ENCODE measurements around the gene DNAJB6. TPM values are rescaled to one million over a fixed set of nuclear protein-coding genes. Genes with fewer than 3 reads are reported as not detected.
A peak's percentile ranks its signal among the peaks of the same experiment; 100 is the strongest.

DNAJB6 gene
- total RNA-seq, 3 donors from 2014 or later, result 71.2 to 165 (median 75.0) TPM

- no peaks in the 10 kb centered on the region for H3K9me3 ChIP-seq
- DNase-seq (no peak), ATAC-seq (no peak)
- intact Hi-C loops (cut with DNase I, micrococcal nuclease), result no loop called here
- H3K4me3 ChIP-seq, result no peak overlapping the region
- no peaks in the 10 kb centered on the region for H3K4me1 ChIP-seq (ENCODE audit: low read depth)
- no peak for TF ChIP-seq CTCF (IDR thresholded peaks at IDR 0.05)
- H3K36me3 ChIP-seq (ENCODE audit: low read depth), result no peaks in the 10 kb centered on the region
Measured at GRCh38 chr7:157459966-157460365, 123.2 kb downstream of the DNAJB6 start.

DNA sequence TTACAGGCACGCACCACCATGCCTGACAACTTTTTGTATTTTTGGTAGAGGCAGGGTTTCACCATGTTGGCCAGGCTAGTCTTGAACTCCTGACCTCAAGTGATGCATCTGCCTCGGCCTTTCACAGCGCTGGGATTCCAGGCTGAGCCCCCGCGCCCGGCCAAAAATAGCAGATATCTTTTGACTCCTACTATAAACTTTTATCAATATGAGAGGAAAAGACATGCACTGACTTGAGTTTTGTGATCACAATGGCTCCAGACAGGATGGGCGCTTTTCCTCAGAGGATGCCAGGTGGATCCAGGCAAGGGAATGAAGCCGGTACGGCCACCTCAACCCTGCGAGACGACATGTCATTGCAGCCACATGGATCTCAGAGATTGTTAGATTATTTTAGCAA, 123.9 kb downstream of the DNAJB6 start:
- TF ChIP-seq CTCF (IDR thresholded peaks at IDR 0.05), result no peak
- Histone ChIP-seq H3K9me3 (no peaks in the 10 kb centered on the region), H3K4me3 (no peak overlapping the region), H3K36me3 (ENCODE audit: low read depth) (no peaks in the 10 kb centered on the region), H3K4me1 (ENCODE audit: low read depth) (no peaks in the 10 kb centered on the region)
- intact Hi-C loops (cut with DNase I, micrococcal nuclease), result no loop called here
- no peak for ATAC-seq
- no peak for DNase-seq

DNA sequence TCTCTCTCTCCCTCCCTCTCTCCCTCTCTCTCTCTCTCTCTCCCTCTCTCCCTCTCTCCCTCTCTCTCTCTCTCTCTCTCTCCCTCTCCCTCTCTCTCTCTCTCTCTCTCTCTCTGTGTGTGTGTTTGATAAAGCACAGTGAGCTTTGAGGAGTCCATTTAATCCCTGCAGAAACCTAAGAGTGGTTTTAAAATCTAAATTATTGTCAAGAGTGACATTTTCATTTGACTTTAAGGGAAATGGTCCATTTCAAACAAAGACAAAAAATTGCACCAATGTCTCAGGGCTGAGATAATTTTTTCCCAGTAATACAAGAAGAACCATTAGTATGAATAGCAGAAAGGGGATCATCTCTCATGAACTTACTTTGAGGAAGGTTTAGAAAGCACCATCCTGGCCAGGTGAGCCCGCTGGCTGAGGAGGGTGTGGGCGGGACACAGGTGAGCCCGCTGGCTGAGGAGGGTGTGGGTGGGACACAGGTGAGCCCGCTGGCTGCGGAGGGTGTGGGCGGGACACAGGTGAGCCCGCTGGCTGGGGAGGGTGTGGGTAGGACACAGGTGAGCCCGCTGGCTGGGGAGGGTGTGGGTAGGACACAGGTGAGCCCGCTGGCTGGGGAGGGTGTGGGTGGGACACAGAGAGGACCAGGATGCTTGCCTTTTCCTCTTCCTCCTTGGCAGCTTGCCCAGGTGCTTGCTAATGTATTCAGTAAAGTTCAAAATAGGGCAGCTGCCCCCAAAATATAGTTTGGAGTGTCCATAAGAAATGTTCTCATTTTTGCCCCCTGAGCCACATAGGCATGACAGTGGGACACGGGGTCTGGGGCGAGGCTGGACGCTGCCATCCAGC, 125.0 kb downstream of the DNAJB6 start:
- peak; percentile 37 for ATAC-seq
- intact Hi-C loops (cut with DNase I, micrococcal nuclease), result no loop called here
- H3K4me1 ChIP-seq (ENCODE audit: low read depth), result no peaks in the 10 kb centered on the region
- no peaks in the 10 kb centered on the region for H3K36me3 ChIP-seq (ENCODE audit: low read depth)
- peak in 1 of 3 donors; percentile 54 for DNase-seq
- H3K4me3 ChIP-seq, result no peak overlapping the region
- no peak for TF ChIP-seq CTCF (IDR thresholded peaks at IDR 0.05)
- H3K9me3 ChIP-seq, result no peaks in the 10 kb centered on the region

GRCh38 chr7:157462419-157462771, 125.6 kb downstream of the DNAJB6 start:
- DNase-seq, result no peak
- TF ChIP-seq CTCF (IDR thresholded peaks at IDR 0.05), result no peak
- Histone ChIP-seq H3K9me3 (no peaks in the 10 kb centered on the region), H3K36me3 (ENCODE audit: low read depth) (no peaks in the 10 kb centered on the region), H3K4me3 (no peak overlapping the region), H3K4me1 (ENCODE audit: low read depth) (no peaks in the 10 kb centered on the region)
- peak; percentile 32 for ATAC-seq
- intact Hi-C loops (cut with DNase I, micrococcal nuclease), result no loop called here

GRCh38 chr7:157462840-157463239, 126.0 kb downstream of the DNAJB6 start:
- no peak for TF ChIP-seq CTCF (IDR thresholded peaks at IDR 0.05)
- no peak for ATAC-seq
- no peak for DNase-seq
- Histone ChIP-seq H3K4me3 (no peak overlapping the region), H3K36me3 (ENCODE audit: low read depth) (no peaks in the 10 kb centered on the region), H3K9me3 (no peaks in the 10 kb centered on the region), H3K4me1 (ENCODE audit: low read depth) (no peaks in the 10 kb centered on the region)
- intact Hi-C loops (cut with DNase I, micrococcal nuclease), result no loop called here
